ELR (cell line): ENCODE data around the gene NAA50.

ENCODE experiments used
- DNase-seq: peaks from one replicate; pipeline ENCODE4 v3.0.0-alpha.2; 2015; ENCODE audit warnings: low read depth

The NAA50 gene

GRCh38 chr3:113741620-113742019 lies 4.4 kb downstream of the NAA50 start:
- peak; percentile 40 for DNase-seq

- DNase-seq, result no peak
Observed at GRCh38 chr3:113741086-113741485, 5.0 kb downstream of the NAA50 start.

GRCh38 chr3:113736548-113737089 lies 9.4 kb downstream of the NAA50 start:
- DNase-seq, result peak; percentile 80

GRCh38 chr3:113731694-113732093 lies 14.4 kb downstream of the NAA50 start:
- DNase-seq, result no peak

- DNase-seq, result no peak
Observed at GRCh38 chr3:113730550-113730949, 15.5 kb downstream of the NAA50 start.

- no peak for DNase-seq
Observed at GRCh38 chr3:113728661-113729060, 17.4 kb downstream of the NAA50 start.

GRCh38 chr3:113721636-113722035 lies 24.4 kb downstream of the NAA50 start:
- no peak for DNase-seq

- DNase-seq, result no peak
Observed at GRCh38 chr3:113719758-113720157, 26.3 kb downstream of the NAA50 start.

GRCh38 chr3:113719294-113719693 lies 26.8 kb downstream of the NAA50 start:
- no peak for DNase-seq

- peak; percentile 32 for DNase-seq
Observed at GRCh38 chr3:113717818-113718217, 28.2 kb downstream of the NAA50 start.

- no peak for DNase-seq
Observed at GRCh38 chr3:113717308-113717707, 28.7 kb downstream of the NAA50 start.

- DNase-seq, result no peak
Observed at GRCh38 chr3:113714702-113715101, 31.3 kb downstream of the NAA50 start.

- peak; percentile 64 for DNase-seq
Observed at GRCh38 chr3:113712129-113712528, 33.9 kb downstream of the NAA50 start.

GRCh38 chr3:113707835-113708234 lies 38.2 kb downstream of the NAA50 start:
- DNase-seq, result no peak

GRCh38 chr3:113698956-113699355 lies 47.1 kb downstream of the NAA50 start:
- DNase-seq, result no peak

- no peak for DNase-seq
Observed at GRCh38 chr3:113698213-113698742, 47.8 kb downstream of the NAA50 start.

- DNase-seq, result peak; percentile 17
Observed at GRCh38 chr3:113697500-113698090, 48.5 kb downstream of the NAA50 start.

GRCh38 chr3:113696658-113697499 lies 49.2 kb downstream of the NAA50 start:
- DNase-seq, result peak; percentile 100

- DNase-seq, result peak; percentile 80
Observed at GRCh38 chr3:113695786-113696645, 50.0 kb downstream of the NAA50 start, which contains the start of gene USF3. USF3 (minus strand) TSS chr3:113696642; CDS start chr3:113674878, 21,764 bp downstream.

- no peak for DNase-seq
Observed at GRCh38 chr3:113695431-113695785, 50.6 kb downstream of the NAA50 start.

GRCh38 chr3:113690482-113690881 lies 55.6 kb downstream of the NAA50 start:
- no peak for DNase-seq
